ENCODE measurements around the gene HDAC3. TPM values are rescaled to one million over a fixed set of nuclear protein-coding genes. Genes with fewer than 3 reads are reported as not detected.
A peak's percentile ranks its signal among the peaks of the same experiment; 100 is the strongest.

HDAC3 gene
- total RNA-seq, 4 donors from 2014 or later = 35.4 to 77.8 (median 37.7) TPM

GRCh38 chr5:141651728-141652105 lies 15.1 kb upstream of the HDAC3 start:
- peak; percentile 5 for ATAC-seq
- Histone ChIP-seq H3K27me3 (no peaks in the 10 kb centered on the region), H3K9me3 (no peaks in the 10 kb centered on the region), H3K27ac (peak overlapping the region in 3 of 4 donors; percentile 63 to 71 (median 69)), H3K4me1 (peaks cover 0 to 23% (median 10%) of the 10 kb centered on the region in 3 donors), H3K36me3 (peaks cover 0 to 40% of the 10 kb centered on the region in 2 donors), H3K4me3 (peak overlapping the region; percentile 57 to 76)
- WGBS, 2 donors (ENCODE audit: low coverage in 1 of 2) = 38 to 39% methylated on average over 2 to 5 of the region's 9 CpGs
- no peak for TF ChIP-seq POLR2AphosphoS5 (IDR thresholded peaks at IDR 0.05)

- peak; percentile 96 for ATAC-seq
- Histone ChIP-seq H3K27me3 (no peaks in the 10 kb centered on the region), H3K9me3 (no peaks in the 10 kb centered on the region), H3K4me1 (peaks cover 0 to 23% (median 10%) of the 10 kb centered on the region in 3 donors), H3K36me3 (peaks cover 0 to 41% of the 10 kb centered on the region in 2 donors), H3K27ac (peak within 1 kb of the TSS in 3 of 4 donors; percentile 63 to 71 (median 69)), H3K4me3 (peak within 1 kb of the TSS; percentile 57 to 76)
- 0 to 8% methylated on average over 5 to 21 of the region's 50 CpGs for WGBS, 2 donors (ENCODE audit: low coverage in 1 of 2)
- peak; percentile 3 for TF ChIP-seq POLR2AphosphoS5 (IDR thresholded peaks at IDR 0.05)
- TF ChIP-seq EP300 (IDR thresholded peaks at IDR 0.05) = no peak
- peak in 1 of 4 experiments; percentile 34 for TF ChIP-seq CTCF (IDR thresholded peaks at IDR 0.05)
- peak in 1 of 2 donors; percentile 31 for TF ChIP-seq POLR2A (IDR thresholded peaks at IDR 0.05)
Observed at GRCh38 chr5:141650851-141651727, 14.4 kb upstream of the HDAC3 start, which contains the start of gene FCHSD1. FCHSD1 (minus strand) TSS chr5:141651418; CDS start chr5:141651368, 50 bp downstream.

- Histone ChIP-seq H3K36me3 (peaks cover 0 to 41% of the 10 kb centered on the region in 2 donors), H3K4me1 (peaks cover 0 to 23% (median 10%) of the 10 kb centered on the region in 3 donors), H3K27ac (no peak overlapping the region), H3K4me3 (no peak overlapping the region), H3K27me3 (no peaks in the 10 kb centered on the region), H3K9me3 (no peaks in the 10 kb centered on the region)
- no peak for ATAC-seq
- TF ChIP-seq POLR2A (IDR thresholded peaks at IDR 0.05) = no peak
- no peak for TF ChIP-seq EP300 (IDR thresholded peaks at IDR 0.05)
- no peak for TF ChIP-seq CTCF (IDR thresholded peaks at IDR 0.05)
- TF ChIP-seq POLR2AphosphoS5 (IDR thresholded peaks at IDR 0.05) = no peak
Observed at GRCh38 chr5:141649972-141650371, 13.3 kb upstream of the HDAC3 start.

GRCh38 chr5:141649056-141649688 lies 12.5 kb upstream of the HDAC3 start:
- ATAC-seq = no peak
- 82 to 100% methylated on average over 1 to 6 of the region's 17 CpGs for WGBS, 2 donors (ENCODE audit: low coverage in 1 of 2)
- TF ChIP-seq CTCF (IDR thresholded peaks at IDR 0.05) (no peak), POLR2A (IDR thresholded peaks at IDR 0.05) (no peak), EP300 (IDR thresholded peaks at IDR 0.05) (no peak)
- peaks cover 0 to 48% of the 10 kb centered on the region in 2 donors for H3K36me3 ChIP-seq
- H3K27me3 ChIP-seq = no peaks in the 10 kb centered on the region
- H3K4me3 ChIP-seq = no peak overlapping the region
- no peaks in the 10 kb centered on the region for H3K9me3 ChIP-seq
- no peak overlapping the region for H3K27ac ChIP-seq
- peaks cover 0 to 23% (median 10%) of the 10 kb centered on the region in 3 donors for H3K4me1 ChIP-seq

GRCh38 chr5:141647851-141648250 lies 11.2 kb upstream of the HDAC3 start:
- ATAC-seq = no peak
- WGBS, 2 donors (ENCODE audit: low coverage in 1 of 2) = 60% methylated on average over 1 of the region's 3 CpGs; no CpG with 5 or more reads in 1 of the 2 donors
- no peak overlapping the region for H3K27ac ChIP-seq
- H3K27me3 ChIP-seq = no peaks in the 10 kb centered on the region
- H3K4me1 ChIP-seq = peaks cover 0 to 23% (median 10%) of the 10 kb centered on the region in 3 donors
- no peak overlapping the region for H3K4me3 ChIP-seq
- no peak for TF ChIP-seq EP300 (IDR thresholded peaks at IDR 0.05)
- no peak for TF ChIP-seq POLR2AphosphoS5 (IDR thresholded peaks at IDR 0.05)
- no peak for TF ChIP-seq CTCF (IDR thresholded peaks at IDR 0.05)
- no peak for TF ChIP-seq POLR2A (IDR thresholded peaks at IDR 0.05)
- no peaks in the 10 kb centered on the region for H3K9me3 ChIP-seq
- H3K36me3 ChIP-seq = peaks cover 0 to 54% of the 10 kb centered on the region in 2 donors

All from gastroesophageal sphincter (tissue), 4 donors.